Activated CD8-positive, alpha-beta memory T cell treated with anti-CD3 and anti-CD28 coated beads for 24 hours (primary cell): ENCODE measurements around the gene NUTM2E.
"Not testable (repeated sequence)": the region's sequence is repeated elsewhere in the genome, so short reads cannot be mapped to it uniquely, and the experiment has no call there.

ENCODE experiments used
- DNase-seq: peaks from one replicate; pipeline ENCODE4 v3.0.0-alpha.2; 2020

Gene NUTM2E, protein sequence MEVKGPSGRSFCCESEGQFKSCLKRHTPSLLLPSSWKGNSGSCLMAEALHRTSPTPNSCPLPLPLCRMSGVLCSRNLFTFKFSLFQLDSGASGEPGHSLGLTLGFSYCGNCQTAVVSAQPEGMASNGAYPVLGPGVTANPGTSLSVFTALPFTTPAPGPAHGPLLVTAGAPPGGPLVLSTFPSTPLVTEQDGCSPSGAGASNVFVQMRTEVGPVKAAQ (N-terminal part only)

DNA sequence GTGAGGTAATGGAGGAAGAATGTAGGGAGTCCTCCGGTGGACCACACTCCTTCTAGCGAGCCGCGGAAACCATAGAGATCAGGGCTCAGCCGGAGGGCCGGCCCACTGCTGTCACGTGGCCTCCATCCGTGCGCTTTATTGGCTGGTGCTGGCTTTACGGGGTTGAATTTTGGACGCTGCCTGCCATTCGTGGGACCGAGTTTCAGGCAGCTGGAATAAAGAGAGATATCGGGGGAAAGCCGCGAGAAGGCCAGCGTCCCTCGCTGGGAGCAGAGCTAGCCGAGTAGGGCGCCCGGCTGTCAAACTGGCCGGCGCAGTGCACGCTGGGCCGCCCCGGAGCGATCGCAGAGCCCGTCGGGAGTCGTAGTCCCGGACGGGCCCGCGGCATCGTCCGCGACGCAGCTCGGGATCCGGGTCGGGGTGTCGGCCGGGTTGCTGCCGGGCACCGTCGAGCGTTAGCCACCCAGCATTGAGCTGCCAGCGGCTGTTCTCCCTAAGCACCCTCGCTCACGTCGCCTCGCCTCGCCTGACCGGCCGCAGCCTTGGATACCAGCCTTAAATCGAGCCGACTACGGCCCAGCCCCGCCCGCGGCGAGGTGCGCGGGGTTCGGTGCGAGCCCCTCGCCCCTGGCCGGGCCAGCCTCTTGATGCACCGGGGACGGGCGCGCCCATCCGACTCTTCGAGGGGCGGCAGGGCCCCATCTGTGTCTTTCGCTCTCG, at the start of gene NUTM2E:
NUTM2E (plus strand) TSS at position 244 of the 720 bp plus-strand sequence. CDS start 15,002 bp downstream, outside the sequence.
- peak; percentile 90 for DNase-seq

DNA sequence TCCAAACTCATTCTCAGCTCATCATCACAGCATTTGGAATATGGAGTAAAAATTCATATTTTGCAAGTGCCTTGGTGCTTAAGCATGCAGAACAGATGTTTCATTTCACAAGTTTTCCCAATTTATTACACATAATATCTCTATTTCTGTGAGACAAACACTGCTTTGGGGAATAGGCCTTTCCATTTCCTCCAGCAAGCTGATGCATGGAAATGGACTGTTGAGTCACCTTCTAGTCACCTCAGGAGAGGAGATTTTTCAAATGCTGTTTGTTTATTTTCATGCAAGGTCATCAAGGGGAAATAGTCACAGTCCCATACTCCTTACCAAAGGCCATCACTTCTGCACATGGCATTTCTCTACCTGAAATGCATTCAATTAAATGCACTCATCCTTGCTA, 48.5 kb upstream of the NUTM2E start:
- DNase-seq: not testable (repeated sequence)

DNA sequence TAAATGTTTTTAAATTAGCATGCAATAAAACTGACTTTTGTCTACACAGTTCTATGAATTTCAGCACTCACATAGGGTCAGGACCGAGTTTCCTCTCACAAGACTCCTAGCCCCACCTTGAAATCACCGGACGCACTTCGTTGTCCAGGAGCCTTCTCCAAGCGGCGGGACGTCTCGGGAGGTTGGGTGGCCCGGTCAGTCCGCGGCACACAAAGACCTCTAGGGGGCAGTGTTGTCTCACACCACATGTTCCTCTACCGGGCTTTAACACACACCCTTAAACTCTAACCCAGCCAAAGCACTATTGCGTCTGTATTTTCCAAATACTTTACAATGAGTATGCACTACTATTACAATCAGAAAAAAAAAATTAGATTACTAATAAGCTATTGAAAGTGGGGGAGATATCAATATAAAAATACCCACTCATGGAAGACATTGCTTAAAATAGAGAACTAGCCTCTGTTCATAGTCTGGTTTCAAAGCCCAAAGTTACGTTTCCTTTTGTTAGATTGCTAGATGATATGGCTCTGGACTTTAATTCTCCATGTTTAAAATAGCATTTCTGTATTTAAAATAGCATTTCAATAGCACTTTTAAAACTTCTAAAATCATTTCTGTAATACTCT, 47.1 kb upstream of the NUTM2E start:
- peak; percentile 77 for DNase-seq

DNA sequence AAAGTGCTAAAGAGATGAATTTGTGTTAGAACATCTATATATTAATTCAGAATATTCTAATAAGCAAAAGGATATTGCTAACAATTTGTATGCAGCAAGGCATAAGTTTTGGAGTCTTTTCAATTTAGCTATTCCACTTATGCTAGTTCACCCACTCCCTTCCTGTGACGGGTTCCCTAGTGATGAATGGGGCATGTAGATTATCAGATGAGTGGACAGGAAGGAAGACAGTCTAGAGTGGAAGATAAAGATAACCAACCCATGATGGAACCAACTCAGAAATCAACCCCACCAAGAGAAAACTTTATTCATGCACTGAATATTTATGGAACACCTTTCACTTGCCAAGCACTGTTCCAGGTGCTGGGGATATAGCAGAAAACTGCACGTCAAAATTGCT, 46.5 kb upstream of the NUTM2E start:
- not testable (repeated sequence) for DNase-seq

DNA sequence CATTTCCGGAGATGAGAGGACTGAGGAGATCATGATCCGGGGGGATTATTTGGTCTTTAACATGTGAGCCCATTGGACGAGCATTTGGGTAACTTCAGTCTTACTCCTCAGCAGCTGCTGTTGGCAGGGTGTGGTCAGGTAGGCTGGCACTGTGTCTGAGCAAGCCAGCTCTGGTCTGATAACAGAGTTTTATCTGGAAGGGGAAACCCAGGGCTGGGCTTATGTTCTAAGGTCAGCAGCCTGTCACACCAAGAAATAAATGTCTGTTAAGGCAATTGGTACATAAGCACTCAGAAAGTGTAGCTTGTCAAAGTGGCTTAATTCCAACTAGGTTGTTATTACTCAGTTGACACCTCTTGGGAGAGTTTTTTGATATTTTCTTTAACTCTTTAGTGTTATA, 45.0 kb upstream of the NUTM2E start:
- not testable (repeated sequence) for DNase-seq

DNA sequence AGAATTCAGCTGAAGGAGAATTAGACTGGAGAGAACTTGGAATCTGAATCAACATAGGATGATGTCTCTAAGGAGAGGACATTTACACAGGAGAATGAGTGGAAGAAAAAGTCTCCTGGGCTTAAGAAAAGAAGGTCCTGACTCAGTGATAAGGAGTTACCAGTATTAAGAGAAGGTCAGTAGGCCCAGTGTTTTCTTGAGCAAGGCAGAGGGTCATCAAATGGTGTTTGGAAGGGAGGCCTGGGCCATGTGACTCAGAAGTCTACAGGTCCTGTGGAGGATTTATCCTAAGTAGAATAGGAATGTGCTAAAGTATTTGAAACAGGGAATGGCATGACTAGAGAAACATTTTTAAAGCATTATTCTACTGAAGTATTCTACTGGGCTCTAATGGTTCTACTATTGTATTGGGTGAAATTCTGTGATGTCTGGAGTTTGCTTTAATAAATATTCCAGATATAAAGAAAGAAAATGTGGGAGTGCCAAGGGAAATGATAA, 39.0 kb upstream of the NUTM2E start:
- DNase-seq: not testable (repeated sequence)

DNA sequence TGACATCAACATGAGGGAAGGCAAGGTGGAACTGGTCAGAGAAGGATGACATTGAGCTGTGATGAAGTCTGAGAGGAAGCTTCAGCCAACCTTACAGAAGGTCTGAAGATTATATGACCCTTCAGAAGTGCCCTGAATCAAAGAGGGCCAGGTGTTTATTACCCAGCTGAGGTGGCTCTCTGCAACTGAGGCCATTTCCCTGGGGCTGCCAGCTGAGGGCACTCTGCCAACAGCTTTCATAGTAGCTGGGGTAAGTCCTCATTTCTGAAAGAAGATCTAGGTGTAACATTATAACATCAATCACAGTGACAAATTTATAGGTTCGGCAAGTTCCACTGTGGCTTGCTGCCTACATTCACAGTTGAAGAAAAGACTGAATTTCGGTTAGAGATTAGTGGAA, 37.2 kb upstream of the NUTM2E start:
- DNase-seq: not testable (repeated sequence)

DNA sequence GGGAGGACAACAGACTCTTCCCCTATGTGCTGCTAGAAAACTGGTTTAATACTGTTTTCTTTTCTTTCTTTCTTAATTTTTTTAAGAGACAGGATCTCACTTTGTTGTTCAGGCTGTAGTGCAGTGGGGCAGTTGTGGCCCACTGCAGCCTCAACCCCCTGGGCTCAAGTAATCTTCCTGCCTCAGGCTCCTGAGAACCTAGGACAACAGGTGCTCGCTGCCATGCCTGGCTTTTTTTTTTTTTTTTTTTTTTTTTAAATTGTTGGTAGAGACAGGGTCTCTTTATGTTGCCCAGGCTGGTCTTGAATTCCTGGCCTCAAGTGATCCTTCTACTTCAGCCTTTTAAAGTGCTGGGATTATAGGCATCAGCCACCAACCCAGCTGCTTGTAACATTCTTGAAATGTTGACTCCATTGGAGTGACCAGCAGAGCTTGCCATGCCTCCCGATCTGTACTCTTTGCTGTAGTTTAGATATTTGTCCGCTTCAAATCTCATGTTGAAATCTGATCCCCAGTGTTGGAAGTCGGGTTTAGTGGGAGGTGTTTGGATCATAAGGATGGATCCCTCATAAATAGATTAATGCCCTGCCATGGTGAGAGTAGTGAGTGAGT, 34.5 kb upstream of the NUTM2E start:
- not testable (repeated sequence) for DNase-seq

DNA sequence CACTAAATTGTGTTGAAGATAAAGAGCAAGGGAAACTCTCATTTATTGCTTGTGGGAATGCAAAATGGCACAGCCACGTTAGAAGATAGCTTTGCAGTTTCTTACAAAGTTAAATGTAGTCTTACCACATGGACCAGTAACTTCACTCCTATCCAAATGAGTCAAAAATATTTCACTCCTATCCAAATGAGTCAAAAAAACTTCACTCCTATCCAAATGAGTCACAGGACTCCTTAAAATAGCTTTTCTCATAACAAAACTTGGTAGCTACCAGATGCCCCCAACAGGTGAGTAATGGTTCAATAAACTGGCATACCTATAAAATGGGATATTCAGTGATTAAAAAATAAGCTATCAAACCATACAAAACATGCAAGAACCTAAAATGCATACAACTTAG, 27.2 kb upstream of the NUTM2E start:
- not testable (repeated sequence) for DNase-seq

DNA sequence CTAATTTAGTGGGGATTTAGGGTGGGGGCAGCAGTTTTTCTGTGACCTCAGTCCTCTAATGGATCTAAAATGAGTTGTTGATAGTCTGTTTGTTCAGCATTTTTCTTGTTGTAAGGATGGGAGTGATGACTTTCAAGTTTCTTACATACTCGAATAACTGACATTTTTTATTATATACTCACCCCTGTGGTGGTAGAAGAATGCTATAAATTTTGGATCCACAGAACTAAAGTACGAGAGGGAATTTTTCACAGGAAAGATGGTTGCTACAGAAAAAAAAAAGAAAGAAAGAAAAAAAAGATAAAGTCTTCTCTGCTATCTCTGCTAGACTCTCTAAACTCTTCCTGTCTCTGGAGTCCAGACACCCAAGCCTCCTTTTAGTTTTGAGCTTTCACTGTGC, 20.7 kb upstream of the NUTM2E start:
- not testable (repeated sequence) for DNase-seq

DNA sequence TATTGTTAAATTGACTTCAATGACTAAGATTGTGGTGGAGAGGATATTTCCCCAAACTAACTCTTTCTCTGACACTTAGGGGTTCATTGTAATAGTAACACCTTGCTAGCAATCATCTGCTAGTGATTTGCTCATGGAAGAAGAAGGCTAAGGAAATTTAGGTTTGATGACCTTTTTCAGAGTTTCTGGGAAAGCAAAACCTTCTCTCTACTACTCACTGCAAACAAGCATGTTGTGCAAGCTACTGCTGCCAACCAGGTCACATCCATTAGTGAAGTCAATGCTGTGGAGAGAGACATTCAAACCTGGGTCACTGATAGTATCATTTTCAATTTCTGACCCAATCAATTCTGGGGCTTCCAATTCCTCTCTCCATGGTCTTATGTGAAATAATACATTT, 14.6 kb upstream of the NUTM2E start:
- DNase-seq: not testable (repeated sequence)

DNA sequence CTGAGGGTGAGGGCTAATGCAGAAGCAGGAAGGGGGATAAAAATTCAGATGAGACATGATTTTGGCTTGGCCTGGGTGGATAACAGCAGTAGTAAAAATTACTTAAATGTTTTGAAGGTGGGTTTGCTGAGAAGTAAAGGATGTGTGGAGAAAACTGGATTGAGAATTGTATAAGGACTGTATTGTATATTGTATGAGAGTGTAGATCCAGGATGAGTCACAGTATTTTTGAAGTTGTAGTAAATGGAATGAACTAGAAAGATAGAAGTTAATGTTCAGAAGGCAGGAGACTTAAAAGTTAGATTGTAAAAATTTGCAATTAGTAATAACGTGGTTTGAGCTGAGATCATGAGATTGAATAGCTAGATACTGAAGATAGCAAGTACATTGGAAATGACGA, 10.2 kb upstream of the NUTM2E start:
- DNase-seq: not testable (repeated sequence)

DNA sequence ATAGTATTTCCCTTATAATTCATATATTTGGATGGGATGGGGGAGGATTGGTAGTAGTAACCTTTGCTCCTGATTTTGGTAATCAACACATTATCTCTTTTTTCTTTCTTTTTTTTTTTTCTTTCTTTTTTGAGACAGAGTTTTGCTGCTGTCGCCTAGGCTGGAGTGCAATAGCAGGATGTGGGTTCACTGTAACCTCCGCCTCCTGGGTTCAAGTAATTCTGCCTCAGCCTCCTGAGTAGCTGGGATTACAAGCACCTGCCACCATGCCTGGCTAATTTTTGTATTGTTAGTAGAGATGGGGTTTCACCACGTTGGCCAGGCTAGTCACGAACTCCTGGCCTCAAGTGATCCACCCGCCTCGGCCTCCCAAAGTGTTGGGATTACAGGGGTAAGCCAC, 3.2 kb upstream of the NUTM2E start:
- not testable (repeated sequence) for DNase-seq

DNA sequence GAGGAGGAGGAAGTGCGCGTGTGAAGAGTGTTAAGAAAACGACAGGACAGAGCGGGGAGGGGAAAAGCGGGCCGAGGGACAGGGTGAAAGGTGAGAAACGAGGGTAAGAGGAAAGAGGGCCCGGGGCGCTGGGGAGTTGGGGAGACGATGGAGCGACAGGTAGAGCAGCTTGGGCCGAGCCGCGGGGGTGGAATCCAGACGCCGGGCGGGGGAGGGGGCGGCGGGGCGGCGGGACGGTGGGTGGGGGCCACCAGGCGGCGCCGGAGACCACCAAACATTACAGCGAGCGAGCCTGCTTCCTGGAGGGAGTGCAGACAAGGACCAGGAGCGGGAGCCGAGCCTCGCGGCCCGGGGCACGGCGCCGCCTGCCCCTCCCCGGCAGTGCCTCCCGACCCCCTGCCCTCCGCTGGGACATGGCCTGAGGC, 940 bp upstream of the NUTM2E start:
- peak; percentile 62 for DNase-seq

DNA sequence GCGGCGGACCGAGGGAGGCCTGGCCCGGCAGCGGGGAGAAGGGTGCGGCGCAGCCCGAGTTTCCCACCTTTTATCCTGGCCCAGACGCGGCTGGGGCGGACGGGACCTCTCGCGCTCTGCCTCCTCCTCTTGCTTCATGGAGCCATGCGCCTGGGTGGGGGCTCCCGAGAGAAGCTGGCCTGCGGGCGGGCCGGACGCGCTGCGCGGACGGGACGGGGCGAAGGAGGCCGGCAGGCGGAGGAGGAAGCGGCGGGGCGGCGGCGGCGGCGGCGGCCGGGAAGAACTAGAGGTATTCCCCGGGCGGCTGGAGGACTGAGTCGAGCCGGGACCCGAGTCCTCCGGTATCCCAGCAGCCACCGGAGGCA, 426 bp upstream of the NUTM2E start:
- peak; percentile 79 for DNase-seq

DNA sequence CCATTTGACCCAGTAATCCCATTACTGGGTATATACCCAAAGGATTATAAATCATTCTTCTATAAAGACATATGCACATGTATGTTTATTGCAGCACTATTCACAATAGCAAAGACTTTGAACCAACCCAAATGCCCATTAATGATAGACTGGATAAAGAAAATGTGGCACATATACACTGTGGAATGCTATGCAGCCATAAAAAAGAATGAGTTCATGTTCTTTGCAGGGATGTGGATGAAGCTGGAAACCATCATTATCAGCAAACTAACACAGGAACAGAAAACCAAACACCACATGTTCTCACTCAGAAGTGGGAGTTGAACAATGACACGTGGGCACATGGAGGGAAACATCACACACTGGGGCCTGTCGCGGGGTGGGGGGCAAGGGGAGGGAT, 7.3 kb downstream of the NUTM2E start:
- DNase-seq: not testable (repeated sequence)

DNA sequence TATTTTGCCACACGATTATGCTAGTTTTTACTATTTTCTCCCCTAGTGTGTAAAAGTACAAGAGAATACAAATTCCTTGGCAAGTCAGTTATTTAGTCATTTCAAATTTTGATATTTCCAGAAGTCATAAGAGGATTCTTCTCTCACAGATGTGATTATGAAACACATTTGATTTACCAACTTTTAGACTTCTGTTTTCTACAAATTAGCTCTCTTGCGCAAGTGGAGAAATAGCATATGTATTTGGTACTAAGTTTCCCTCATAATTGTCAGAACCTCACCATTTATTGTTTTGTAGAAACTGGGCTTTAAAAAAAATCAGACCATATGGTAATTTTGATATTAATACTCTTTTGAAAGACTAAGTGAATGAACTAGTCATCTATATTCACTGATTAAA, 9.4 kb downstream of the NUTM2E start:
- DNase-seq: not testable (repeated sequence)

DNA sequence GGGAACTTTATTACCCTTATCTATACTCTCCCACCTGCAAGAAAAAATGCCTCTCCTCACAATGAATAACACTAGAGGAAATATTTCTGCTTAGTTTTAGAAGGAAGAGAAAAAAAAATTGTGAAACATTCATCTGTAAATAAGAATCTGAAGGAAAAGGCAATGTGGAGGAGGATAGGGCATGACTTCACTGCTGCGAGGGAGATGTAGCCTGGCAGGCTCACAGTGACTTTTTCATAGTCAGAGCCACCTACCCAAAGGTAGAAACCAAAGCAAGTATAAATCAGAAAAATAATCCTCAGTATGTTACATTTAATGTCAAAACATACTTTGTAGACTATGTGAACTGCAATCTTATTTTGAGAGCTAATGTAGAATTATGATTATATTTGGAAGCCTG, 10.4 kb downstream of the NUTM2E start:
- DNase-seq: not testable (repeated sequence)

DNA sequence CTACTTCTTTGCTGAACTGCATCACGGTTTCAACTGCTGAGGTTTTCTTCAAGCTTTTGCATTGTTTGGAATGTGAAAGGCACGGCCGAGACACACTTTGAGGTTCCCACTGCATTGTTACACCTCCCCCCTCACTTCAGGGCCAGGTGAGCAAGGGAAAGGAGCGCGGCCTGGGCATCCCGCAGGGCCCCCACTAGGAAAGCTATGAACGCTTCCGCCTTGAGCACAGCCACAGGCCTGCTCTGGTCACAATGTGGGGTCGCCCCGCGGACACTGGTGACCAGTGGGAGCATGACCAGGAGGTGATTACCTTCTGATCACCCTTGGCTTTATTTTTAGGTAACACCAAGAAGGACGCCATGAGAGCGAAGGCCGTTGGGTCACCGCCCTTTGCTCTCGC, 11.9 kb downstream of the NUTM2E start:
- DNase-seq: not testable (repeated sequence)

DNA sequence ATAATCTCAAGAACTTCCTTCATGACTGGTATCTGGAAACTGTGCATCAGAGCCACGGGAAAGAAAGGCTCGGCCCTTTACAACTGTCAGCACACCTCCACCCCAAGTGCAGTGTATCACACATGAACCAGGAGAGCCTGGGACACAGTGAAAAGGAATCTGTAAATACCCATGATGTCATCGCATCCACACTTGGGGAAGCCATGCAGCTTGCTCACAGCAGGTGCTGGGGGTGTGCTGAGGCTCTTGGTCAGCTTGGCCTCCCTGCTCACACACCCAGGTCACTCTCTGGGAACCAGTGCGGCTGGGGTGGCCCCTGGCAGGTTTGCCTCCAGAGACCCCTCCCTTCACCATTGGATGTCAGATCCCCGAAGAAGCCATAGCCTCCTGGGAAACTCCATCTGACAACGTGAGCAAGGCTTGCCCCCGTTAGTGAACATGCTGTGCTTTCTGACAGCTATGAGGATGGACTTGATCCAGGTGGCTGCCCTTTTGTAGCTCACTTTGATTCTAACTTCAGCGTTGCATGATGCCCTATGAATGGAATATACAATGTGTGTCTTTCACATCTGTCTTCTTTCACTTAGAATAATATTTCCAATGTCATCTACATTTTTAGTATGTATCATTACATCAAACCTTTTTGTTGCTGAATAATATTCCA, 26.8 kb downstream of the NUTM2E start:
- DNase-seq: not testable (repeated sequence)

DNA sequence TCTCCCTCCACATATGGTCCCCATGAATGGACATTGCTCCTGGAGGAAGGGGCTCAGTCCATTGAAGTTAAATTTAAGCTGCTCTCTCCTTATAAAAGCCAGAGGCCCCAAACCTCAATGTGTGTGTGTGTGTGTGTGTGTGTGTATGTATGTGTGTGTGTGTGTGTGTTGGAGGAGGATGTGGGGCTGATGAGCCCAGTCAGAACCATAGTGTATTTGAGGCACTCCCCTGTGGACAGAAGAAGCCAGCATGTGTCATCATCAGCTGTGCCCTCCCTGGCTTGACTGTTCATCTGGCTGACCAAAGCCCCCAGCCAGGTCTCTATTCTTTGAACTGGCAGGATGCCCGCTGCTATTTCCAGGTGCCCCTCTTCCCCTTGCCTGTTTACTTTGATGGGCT, 35.7 kb downstream of the NUTM2E start:
- DNase-seq: not testable (repeated sequence)

DNA sequence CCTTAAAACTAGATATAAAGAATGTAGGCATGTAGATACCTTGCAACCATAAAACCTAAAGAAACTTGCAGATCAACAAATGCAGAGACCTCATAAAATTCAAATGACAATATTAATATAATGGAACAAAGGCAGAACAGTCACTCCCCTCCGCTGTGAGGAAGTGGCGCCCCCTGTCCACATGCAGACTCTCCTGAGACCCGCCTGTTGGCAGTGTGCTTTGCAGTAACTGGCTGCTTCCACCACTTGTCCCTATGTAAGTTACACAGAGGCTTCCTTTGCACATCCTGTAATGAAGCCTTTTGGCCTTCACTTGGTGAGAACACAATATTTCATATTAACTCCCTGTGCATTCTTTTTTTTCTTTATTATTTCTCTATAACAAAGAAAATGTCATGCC, 36.3 kb downstream of the NUTM2E start:
- not testable (repeated sequence) for DNase-seq
